Body of pancreas (tissue), 4 donors: Measurements from ENCODE around the gene SRRM3.
"Not testable (repeated sequence)": the region's sequence is repeated elsewhere in the genome, so short reads cannot be mapped to it uniquely, and the experiment has no call there.

ENCODE experiments used
- CTCF ChIP-seq, 7 experiments: fragments of 450-650 bp in 4 of 7; fragments of 200-600 bp in 3 of 7; sonication (generic) in 3 of 7; IDR thresholded peaks; one replicate each; pipeline ENCODE4 v1.5.1; 2016 to 2019; ENCODE audit warnings: antibody characterized with exemption in 7 of 7
- POLR2A ChIP-seq, 3 donors: fragments of 450-650 bp; IDR thresholded peaks; one replicate each; pipeline ENCODE4 v1.6.1; 2016; ENCODE audit warnings: antibody characterized with exemption in 3 of 3, mild to moderate bottlenecking in 2 of 3

- not testable (repeated sequence) for TF ChIP-seq CTCF, POLR2A (IDR thresholded peaks at IDR 0.05)
Observed at GRCh38 chr7:76158416-76158815, 43.3 kb upstream of the SRRM3 start.
